Parathyroid adenoma (tissue), 2 donors: ENCODE results near the gene CCDC85A.

Experiments
- H2AFZ ChIP-seq: fragments of 300-600 bp; sonication (generic); one replicate; pipeline ENCODE4 v1.7.0; 2017; ENCODE audit warnings: antibody characterized with exemption, mild to moderate bottlenecking
- H3K27ac ChIP-seq: fragments of 300-600 bp; sonication (generic); one replicate; pipeline ENCODE4 v1.7.0; 2017
- H3K27me3 ChIP-seq: fragments of 300-600 bp; sonication (generic); one replicate; pipeline ENCODE4 v1.7.0; 2017; ENCODE audit warnings: low read length; ENCODE audit not compliant: control insufficient read depth, insufficient read depth
- H3K36me3 ChIP-seq: fragments of 300-600 bp; sonication (generic); one replicate; pipeline ENCODE4 v1.7.0; 2017; ENCODE audit warnings: low read length; ENCODE audit not compliant: control insufficient read depth, insufficient read depth
- H3K4me1 ChIP-seq: fragments of 300-600 bp; sonication (generic); one replicate; pipeline ENCODE4 v1.7.0; 2017; ENCODE audit warnings: control low read depth
- H3K4me2 ChIP-seq: fragments of 300-600 bp; sonication (generic); one replicate; pipeline ENCODE4 v1.7.0; 2017; ENCODE audit warnings: low read length
- H3K4me3 ChIP-seq: fragments of 300-600 bp; sonication (generic); one replicate; pipeline ENCODE4 v1.7.0; 2017; ENCODE audit warnings: low read depth, low read length
- H3K79me2 ChIP-seq: fragments of 300-600 bp; sonication (generic); one replicate; pipeline ENCODE4 v1.7.0; 2017; ENCODE audit warnings: control low read depth
- H3K9ac ChIP-seq: fragments of 300-600 bp; sonication (generic); one replicate; pipeline ENCODE4 v1.7.0; 2017; ENCODE audit warnings: mild to moderate bottlenecking
- H3K9me3 ChIP-seq: fragments of 300-600 bp; sonication (generic); one replicate; pipeline ENCODE4 v1.7.0; 2017; ENCODE audit warnings: low read length; ENCODE audit not compliant: control insufficient read depth
- TF ChIP-seq, protein P1 (sequence below): fragments of 300-600 bp; sonication (generic); IDR thresholded peaks from one replicate; pipeline ENCODE4 v1.7.0; 2017; ENCODE audit warnings: antibody characterized with exemption, mild to moderate bottlenecking
- donor health status: primary hyperparathyroidism.

CCDC85A gene

GRCh38 chr2:56222481-56222880, 38.7 kb downstream of the CCDC85A start:
- Histone ChIP-seq H3K79me2 (no peaks in the 10 kb centered on the region), H3K27me3 (no peaks in the 10 kb centered on the region), H3K9ac (no peak overlapping the region), H3K4me1 (no peaks in the 10 kb centered on the region), H3K4me2 (no peak overlapping the region), H3K4me3 (no peak overlapping the region), H3K27ac (no peak overlapping the region), H3K36me3 (no peaks in the 10 kb centered on the region), H2AFZ (no peak overlapping the region), H3K9me3 (no peaks in the 10 kb centered on the region)
- TF ChIP-seq, protein P1, sequence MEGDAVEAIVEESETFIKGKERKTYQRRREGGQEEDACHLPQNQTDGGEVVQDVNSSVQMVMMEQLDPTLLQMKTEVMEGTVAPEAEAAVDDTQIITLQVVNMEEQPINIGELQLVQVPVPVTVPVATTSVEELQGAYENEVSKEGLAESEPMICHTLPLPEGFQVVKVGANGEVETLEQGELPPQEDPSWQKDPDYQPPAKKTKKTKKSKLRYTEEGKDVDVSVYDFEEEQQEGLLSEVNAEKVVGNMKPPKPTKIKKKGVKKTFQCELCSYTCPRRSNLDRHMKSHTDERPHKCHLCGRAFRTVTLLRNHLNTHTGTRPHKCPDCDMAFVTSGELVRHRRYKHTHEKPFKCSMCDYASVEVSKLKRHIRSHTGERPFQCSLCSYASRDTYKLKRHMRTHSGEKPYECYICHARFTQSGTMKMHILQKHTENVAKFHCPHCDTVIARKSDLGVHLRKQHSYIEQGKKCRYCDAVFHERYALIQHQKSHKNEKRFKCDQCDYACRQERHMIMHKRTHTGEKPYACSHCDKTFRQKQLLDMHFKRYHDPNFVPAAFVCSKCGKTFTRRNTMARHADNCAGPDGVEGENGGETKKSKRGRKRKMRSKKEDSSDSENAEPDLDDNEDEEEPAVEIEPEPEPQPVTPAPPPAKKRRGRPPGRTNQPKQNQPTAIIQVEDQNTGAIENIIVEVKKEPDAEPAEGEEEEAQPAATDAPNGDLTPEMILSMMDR = no peak

DNA sequence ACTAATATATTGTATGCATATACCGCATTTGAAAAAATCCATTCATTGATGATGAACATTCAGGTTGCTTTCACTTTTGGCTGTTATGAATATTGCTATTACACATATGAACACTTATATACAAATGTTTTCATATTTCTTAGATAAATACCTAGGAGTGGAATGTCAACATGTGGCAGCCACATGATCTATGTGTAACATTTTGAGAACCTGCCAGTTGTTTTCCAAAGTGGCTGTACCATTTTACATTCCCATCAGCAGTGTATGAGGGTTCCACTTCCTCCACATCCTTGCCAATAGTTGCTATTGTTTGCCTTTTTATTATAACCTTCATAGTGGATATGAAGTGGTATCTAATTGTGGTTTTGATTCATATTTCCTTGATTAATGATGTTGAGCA, 40.5 kb downstream of the CCDC85A start:
- Histone ChIP-seq H3K79me2 (no peaks in the 10 kb centered on the region), H3K4me2 (no peak overlapping the region)

GRCh38 chr2:56227811-56228210, 44.0 kb downstream of the CCDC85A start:
- H3K4me2 ChIP-seq = no peak overlapping the region

More for the DNA sequence above, 40.5 kb downstream of the CCDC85A start:
- no peak overlapping the region for H2AFZ ChIP-seq
- H3K9ac ChIP-seq = no peak overlapping the region
- no peaks in the 10 kb centered on the region for H3K9me3 ChIP-seq
- no peaks in the 10 kb centered on the region for H3K36me3 ChIP-seq
- H3K27ac ChIP-seq = no peak overlapping the region
- H3K4me3 ChIP-seq = no peak overlapping the region
- no peaks in the 10 kb centered on the region for H3K27me3 ChIP-seq
- TF ChIP-seq, protein P1 = no peak
- no peaks in the 10 kb centered on the region for H3K4me1 ChIP-seq

DNA sequence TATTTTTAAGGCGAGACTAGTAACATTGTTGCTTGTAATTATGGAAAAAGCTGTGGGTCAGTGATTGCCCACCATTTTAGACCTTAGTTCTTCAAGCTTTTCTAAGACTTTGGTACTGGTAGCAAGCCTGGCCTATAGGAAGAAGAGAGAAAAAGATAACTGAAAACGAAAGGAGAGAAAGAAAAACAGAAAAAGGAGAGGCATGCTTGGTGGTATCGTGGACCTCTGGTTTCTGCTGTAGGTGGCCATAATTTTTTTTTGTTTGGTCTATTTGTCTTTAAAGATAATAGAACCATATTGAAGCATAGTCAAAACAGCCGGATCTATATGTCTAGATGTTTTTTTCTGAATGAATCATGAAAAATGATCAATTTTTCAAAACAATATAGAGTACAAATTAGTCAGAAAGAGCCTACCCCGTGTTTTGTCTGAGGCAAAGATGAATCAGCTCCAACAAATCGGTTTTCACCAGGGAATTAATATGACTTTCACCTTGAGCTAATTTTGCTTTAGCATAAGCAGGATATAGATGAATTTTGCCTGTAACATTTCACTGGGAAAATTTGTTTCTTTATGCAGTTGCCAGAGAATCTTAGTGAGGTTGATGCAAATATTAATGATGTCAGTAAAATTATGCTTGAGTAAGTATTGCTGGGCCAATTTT, 45.7 kb downstream of the CCDC85A start:
- no peaks in the 10 kb centered on the region for H3K27me3 ChIP-seq
- no peaks in the 10 kb centered on the region for H3K79me2 ChIP-seq
- H3K9ac ChIP-seq = no peak overlapping the region
- H3K9me3 ChIP-seq = no peaks in the 10 kb centered on the region
- H3K27ac ChIP-seq = no peak overlapping the region
- H3K4me3 ChIP-seq = no peak overlapping the region
- no peaks in the 10 kb centered on the region for H3K36me3 ChIP-seq
- H3K4me1 ChIP-seq = no peaks in the 10 kb centered on the region
- H3K4me2 ChIP-seq = no peak overlapping the region
- TF ChIP-seq, protein P1 = no peak
- no peak overlapping the region for H2AFZ ChIP-seq

More at GRCh38 chr2:56227811-56228210, 44.0 kb downstream of the CCDC85A start:
- Histone ChIP-seq H3K79me2 (no peaks in the 10 kb centered on the region), H3K36me3 (no peaks in the 10 kb centered on the region), H3K4me1 (no peaks in the 10 kb centered on the region), H3K9me3 (no peaks in the 10 kb centered on the region), H2AFZ (no peak overlapping the region), H3K4me3 (no peak overlapping the region), H3K27ac (no peak overlapping the region), H3K9ac (no peak overlapping the region), H3K27me3 (no peaks in the 10 kb centered on the region)
- TF ChIP-seq, protein P1 = no peak

GRCh38 chr2:56230156-56230555, 46.4 kb downstream of the CCDC85A start:
- Histone ChIP-seq H3K9ac (no peak overlapping the region), H3K27me3 (no peaks in the 10 kb centered on the region), H3K9me3 (no peaks in the 10 kb centered on the region), H3K4me3 (no peak overlapping the region), H3K4me2 (no peak overlapping the region), H3K79me2 (no peaks in the 10 kb centered on the region), H3K36me3 (no peaks in the 10 kb centered on the region), H3K4me1 (no peaks in the 10 kb centered on the region), H2AFZ (no peak overlapping the region), H3K27ac (no peak overlapping the region)
- TF ChIP-seq, protein P1 = no peak
